HG03064 (cell line): Measurements from ENCODE around the gene FARSA.
"Not testable (repeated sequence)": the region's sequence is repeated elsewhere in the genome, so short reads cannot be mapped to it uniquely, and the experiment has no call there.

ENCODE experiments used
- ATAC-seq: cut with Tn5 transposase; IDR thresholded peaks from one replicate; pipeline ENCODE4 v1.9.1; 2021; ENCODE audit warnings: low read depth; ENCODE audit not compliant: unreplicated experiment

The FARSA gene

DNA sequence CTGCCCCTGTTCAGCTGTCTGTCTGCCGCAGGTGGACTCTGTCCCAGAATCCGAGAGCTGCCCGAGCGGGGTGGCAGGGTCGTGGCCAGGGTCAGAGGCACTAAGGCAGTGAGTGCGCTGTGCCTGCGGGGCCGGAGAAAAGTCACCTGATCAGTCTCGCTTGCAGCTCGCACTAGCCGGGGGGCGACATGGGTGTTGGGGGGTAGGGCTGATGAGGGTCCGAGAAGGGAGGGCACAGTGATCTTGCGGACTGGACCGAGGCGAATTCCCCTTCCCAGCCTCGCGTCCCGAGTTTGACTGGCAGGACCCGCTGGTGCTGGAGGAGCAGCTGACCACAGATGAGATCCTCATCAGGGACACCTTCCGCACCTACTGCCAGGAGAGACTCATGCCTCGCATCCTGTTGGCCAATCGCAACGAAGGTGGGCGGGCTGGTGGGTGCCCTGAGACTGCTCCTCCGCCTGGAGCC, 41.9 kb downstream of the FARSA start:
- no peak for ATAC-seq

DNA sequence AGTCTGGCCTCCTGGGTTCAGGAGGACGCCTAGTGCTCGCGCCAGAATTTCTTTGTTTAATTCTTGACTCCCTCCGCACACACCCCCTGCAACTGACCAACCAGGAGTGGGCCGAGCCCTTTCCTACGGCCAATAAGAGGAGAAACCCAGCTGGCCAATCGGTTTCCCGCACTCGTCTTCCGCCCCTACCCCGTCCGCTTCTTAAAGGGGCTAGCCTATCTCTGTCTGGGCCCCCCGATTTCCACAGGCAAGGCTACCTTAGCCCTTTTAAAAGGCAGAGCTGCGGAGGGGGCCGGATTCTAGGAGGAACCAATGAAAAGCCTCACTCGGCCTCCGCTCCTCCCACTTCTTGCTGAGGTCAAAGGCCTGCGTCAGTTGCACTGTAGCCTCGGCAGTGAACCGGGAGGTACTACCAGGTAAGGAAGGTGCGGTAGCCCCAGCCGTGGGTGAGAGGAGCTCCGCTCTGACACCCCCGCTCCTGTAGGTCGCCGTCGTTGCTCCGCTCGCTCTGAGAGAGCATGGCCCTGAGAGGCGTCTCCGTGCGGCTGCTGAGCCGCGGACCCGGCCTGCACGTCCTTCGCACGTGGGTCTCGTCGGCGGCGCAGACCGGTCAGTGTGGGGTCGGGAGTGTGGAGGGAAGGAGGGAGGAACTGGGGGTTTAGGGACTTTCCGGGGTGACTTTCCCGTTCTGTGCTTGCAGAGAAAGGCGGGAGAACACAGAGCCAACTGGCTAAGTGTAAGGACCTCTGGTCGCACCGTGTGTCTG, 42.5 kb downstream of the FARSA start, which contains the start of gene GCDH:
GCDH (plus strand) TSS at position 374 of the 766 bp plus-strand sequence; CDS start at position 519, 145 bp downstream.
- ATAC-seq = peak; percentile 76

DNA sequence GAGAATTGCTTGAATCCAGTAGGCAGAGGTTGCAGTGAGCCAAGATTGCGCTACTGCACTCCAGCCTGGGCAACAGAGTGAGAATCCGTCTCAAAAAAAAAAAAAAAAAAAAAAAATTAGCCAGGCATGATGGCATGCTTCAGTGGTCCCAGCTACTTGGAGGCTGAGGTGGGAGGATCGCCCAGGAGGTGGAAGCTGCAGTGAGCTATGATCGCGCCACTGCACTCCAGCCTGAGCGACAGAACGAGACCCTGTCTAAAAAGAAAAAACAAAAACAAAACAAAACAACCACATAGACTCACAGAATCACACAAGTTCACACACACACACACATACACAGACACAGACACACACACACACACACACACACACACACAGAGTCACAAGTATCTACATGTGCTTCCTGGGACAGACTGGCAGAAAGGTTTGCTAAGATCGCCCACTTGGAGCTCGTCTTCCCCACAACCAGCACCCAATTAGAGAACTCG, 43.2 kb downstream of the FARSA start:
- ATAC-seq = not testable (repeated sequence)

GRCh38 chr19:12888006-12888603, 45.4 kb downstream of the FARSA start:
- ATAC-seq = no peak

- no peak for ATAC-seq
Measured at GRCh38 chr19:12886969-12887747, 46.4 kb downstream of the FARSA start, which contains the start of gene KLF1. Gene KLF1, minus strand, starts transcription at chr19:12887201. Its CDS starts 61 bp downstream, at chr19:12887140.

GRCh38 chr19:12886651-12886968, 46.9 kb downstream of the FARSA start:
- ATAC-seq = no peak

DNA sequence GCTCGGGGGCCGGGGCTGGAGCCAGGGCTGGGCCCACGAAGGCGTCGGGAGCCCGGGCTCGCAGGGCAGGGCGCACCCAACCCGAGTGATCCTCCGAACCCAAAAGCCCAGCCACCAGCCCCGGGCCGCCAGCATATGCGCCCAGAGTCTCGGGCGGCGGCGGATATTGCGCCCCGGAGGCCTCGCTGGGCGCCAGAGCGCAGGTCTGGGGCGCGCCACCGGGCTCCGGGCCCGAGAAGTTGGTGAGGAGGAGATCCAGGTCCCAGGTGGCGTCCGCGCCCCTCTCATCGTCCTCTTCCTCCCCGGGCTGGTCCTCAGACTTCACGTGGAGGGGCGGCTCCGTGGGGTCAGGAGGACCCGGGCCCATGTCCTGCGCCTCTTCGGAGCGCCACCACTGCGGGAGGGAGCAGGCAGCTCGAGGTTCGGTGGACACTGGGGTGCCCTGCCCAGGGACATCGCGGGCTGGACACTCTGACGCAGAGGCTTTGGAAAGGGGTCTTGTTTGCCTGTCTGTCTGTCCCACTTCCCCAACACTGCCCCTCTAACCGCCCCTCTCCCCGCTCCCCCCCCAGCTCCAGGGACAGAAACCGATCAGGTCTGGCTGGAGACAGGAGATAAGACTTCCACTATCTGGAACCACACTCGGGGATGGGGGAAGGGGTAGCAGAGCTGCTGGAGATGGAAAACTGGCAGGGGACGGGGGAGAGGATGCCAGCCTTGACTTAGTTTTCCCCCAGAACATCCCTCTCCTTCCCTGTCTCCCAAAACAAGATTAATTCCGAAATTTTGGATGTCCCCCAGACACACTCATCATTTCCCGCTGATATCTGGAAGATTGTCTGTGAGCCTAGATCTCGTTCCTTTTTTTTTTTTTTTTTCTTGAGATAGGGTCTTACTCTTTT, 47.5 kb downstream of the FARSA start:
- ATAC-seq = no peak

- no peak for ATAC-seq
Measured at GRCh38 chr19:12884926-12885748, 48.4 kb downstream of the FARSA start.

GRCh38 chr19:12884627-12884925, 48.9 kb downstream of the FARSA start:
- ATAC-seq = no peak

- no peak for ATAC-seq
Measured at GRCh38 chr19:12884202-12884601, 49.3 kb downstream of the FARSA start.

- ATAC-seq = no peak
Measured at GRCh38 chr19:12882589-12882988, 50.9 kb downstream of the FARSA start.

DNA sequence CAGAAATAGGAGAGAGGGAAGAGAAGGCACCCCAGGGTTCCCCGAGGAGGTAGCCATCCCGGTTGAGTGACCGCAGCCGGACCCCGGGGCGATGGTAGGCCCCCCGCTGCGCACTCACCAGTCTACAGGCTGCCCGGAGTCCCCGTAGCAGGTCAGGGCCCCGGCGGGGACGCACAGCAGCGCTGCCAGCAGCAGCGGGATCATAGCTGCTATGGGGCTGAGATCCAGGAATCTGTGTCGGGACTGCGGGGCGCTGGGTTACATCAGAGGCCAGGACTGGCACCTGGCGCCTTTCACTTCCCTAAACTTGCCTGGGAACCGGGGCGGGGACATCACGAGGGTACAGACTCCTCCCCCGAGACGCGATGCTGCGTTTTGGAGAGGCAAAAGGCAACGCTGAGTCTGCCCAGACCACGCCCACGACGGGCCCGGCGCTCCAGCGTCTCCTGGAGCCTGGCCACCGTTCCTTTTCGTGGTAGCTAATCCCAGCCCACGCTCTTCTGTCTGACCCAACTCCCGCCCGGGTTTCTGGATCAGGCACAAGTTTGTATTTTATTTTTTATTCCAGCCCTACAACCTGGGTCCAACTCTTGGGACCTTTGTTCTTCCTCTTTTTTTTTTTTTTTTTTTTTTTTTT, 52.2 kb downstream of the FARSA start, which contains the start of gene DNASE2:
DNASE2 (minus strand) TSS at position 278 of the 637 bp plus-strand sequence; CDS start at position 204, 74 bp downstream.
- peak; percentile 62 for ATAC-seq

- peak; percentile 20 for ATAC-seq
Measured at GRCh38 chr19:12880551-12881171, 52.9 kb downstream of the FARSA start.

- no peak for ATAC-seq
Measured at GRCh38 chr19:12875086-12875485, 58.4 kb downstream of the FARSA start.

GRCh38 chr19:12873891-12874745, 59.4 kb downstream of the FARSA start:
- no peak for ATAC-seq

DNA sequence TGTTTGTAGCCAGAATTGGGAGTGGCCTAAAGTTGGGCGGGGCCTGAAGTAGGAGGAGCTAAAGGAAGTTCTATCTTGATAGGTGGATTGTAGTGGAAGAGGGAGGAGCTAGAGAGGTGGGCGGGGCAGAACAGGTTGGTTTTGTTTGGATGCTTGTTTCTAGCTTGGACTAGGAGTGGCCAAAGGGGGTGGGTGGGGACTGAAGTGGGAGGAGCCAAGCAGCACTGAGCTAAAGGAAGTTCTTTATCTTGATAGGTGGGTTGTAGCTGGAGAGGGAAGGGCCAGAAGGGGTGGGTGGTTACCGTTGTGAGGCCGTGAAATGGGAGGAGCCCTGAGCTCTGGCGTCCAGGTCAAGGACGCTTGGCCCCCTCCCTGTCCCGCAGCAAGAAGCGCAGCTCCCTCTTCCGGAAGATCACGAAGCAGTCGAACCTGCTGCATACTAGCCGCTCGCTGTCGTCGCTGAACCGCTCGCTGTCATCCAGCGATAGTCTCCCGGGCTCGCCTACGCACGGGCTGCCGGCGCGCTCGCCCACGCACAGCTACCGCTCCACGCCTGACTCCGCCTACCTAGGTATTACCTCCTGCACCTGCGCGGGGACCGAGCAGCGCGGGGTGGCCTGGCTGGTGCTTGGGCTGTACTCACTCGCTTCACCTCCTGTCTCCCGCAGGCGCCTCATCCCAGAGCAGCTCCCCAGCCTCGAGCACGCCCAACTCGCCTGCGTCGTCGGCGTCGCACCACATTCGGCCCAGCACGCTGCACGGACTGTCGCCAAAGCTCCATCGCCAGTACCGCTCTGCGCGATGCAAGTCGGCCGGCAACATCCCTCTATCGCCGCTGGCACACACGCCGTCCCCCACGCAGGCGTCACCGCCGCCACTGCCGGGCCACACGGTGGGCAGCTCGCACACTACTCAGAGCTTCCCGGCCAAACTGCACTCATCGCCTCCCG, 60.3 kb downstream of the FARSA start:
- no peak for ATAC-seq
